Breast epithelium (tissue), 4 donors: ENCODE measurements around the gene SLC10A1. TPM values are rescaled to one million over a fixed set of nuclear protein-coding genes. Genes with fewer than 3 reads are reported as not detected.
"Not testable (repeated sequence)": the region's sequence is repeated elsewhere in the genome, so short reads cannot be mapped to it uniquely, and the experiment has no call there.

ENCODE experiments used
- DNase-seq, 2 donors: peaks; one replicate each; pipeline ENCODE4 v3.0.0-alpha.2; 2019; ENCODE audit warnings: low spot score in 2 of 2
- H3K27ac ChIP-seq, 2 donors: fragments of 200-600 bp; sonication (generic) in 1 of 2; one replicate each; pipeline ENCODE4 v1.5.1; 2016 to 2019; ENCODE audit warnings: mild to moderate bottlenecking in 1 of 2
- H3K27me3 ChIP-seq, 2 donors: fragments of 200-600 bp; sonication (generic) in 1 of 2; one replicate each; pipeline versions ENCODE4 v1.5.1 to v1.6.0; 2017 to 2019; ENCODE audit warnings: control low read depth in 1 of 2, mild to moderate bottlenecking in 1 of 2
- H3K36me3 ChIP-seq: fragments of 200-600 bp; one replicate; pipeline ENCODE4 v1.5.1; 2019
- H3K4me1 ChIP-seq, 2 donors: fragments of 200-600 bp; sonication (generic); one replicate each; pipeline ENCODE4 v1.5.1; 2016 to 2019; ENCODE audit warnings: control low read depth in 1 of 2
- H3K4me3 ChIP-seq, 3 donors: fragments of 200-600 bp; sonication (generic); 1 replicate in 2 of 3; 2 replicates in 1 of 3; pipeline ENCODE4 v1.5.1; 2016 to 2019; ENCODE audit warnings: mild to moderate bottlenecking in 3 of 3, moderate library complexity in 2 of 3
- H3K9me3 ChIP-seq, 2 donors: fragments of 200-600 bp; sonication (generic) in 1 of 2; one replicate each; pipeline ENCODE4 v1.5.1; 2016 to 2019; ENCODE audit warnings: control low read depth in 1 of 2
- POLR2A ChIP-seq: fragments of 450-650 bp; IDR thresholded peaks from one replicate; pipeline ENCODE4 v1.6.1; 2016; ENCODE audit warnings: antibody characterized with exemption, mild to moderate bottlenecking, moderate library complexity
- POLR2AphosphoS5 ChIP-seq, 3 donors: sonication (generic); formaldehyde crosslinking; IDR thresholded peaks; one replicate each; pipeline ENCODE4 v1.6.1; 2017; ENCODE audit warnings: antibody characterized with exemption in 3 of 3
- intact Hi-C: fragments of 100-400 bp; cut with DNase I; formaldehyde crosslinking; loops from one replicate; pipeline ENCODE4 v1.15.1; 2023; ENCODE audit warnings: low total_unique reads
- total RNA-seq, 3 donors: library from RNA; depleted of rRNA; stranded (reverse); fragments of >200 nt; gene quantifications; one replicate each; pipeline ENCODE4 v1.1.0, GENCODE V29; 2016
- TF ChIP-seq, protein P1 (sequence below), 3 donors: fragments of 450-650 bp; IDR thresholded peaks; one replicate each; pipeline ENCODE4 v1.5.1; 2016 to 2017; ENCODE audit warnings: antibody characterized with exemption in 3 of 3, mild to moderate bottlenecking in 3 of 3, moderate library complexity in 3 of 3

SLC10A1 gene
- total RNA-seq, 3 donors from 2014 or later: not detected

DNA sequence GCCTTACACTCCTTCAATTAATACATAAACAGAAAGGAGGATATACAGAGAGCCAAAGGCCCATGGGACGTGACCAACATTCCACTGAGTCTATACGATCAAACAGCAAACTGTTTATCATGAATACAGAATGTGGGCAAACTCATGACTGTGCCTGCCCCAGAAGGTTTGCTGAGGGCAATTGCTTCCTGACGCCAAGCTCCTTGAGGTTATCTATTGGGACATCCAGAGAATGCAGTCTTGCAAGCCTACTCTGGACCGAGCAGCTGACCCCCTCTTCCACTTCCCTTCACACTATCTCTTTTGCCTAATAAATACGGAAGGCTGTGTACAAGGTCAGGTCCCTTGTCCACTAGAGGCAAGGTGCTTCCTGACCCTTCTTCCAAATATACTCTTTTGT, 18.5 kb upstream of the SLC10A1 start:
- intact Hi-C loops: loop anchor here (10.0 kb wide), 1 partner anchor 209 kb away; no protein-coding TSS in a partner anchor
- TF ChIP-seq POLR2AphosphoS5 (IDR thresholded peaks at IDR 0.05): no peak
- TF ChIP-seq, protein P1, sequence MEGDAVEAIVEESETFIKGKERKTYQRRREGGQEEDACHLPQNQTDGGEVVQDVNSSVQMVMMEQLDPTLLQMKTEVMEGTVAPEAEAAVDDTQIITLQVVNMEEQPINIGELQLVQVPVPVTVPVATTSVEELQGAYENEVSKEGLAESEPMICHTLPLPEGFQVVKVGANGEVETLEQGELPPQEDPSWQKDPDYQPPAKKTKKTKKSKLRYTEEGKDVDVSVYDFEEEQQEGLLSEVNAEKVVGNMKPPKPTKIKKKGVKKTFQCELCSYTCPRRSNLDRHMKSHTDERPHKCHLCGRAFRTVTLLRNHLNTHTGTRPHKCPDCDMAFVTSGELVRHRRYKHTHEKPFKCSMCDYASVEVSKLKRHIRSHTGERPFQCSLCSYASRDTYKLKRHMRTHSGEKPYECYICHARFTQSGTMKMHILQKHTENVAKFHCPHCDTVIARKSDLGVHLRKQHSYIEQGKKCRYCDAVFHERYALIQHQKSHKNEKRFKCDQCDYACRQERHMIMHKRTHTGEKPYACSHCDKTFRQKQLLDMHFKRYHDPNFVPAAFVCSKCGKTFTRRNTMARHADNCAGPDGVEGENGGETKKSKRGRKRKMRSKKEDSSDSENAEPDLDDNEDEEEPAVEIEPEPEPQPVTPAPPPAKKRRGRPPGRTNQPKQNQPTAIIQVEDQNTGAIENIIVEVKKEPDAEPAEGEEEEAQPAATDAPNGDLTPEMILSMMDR (IDR thresholded peaks at IDR 0.05): no peak
- TF ChIP-seq POLR2A: no peak

DNA sequence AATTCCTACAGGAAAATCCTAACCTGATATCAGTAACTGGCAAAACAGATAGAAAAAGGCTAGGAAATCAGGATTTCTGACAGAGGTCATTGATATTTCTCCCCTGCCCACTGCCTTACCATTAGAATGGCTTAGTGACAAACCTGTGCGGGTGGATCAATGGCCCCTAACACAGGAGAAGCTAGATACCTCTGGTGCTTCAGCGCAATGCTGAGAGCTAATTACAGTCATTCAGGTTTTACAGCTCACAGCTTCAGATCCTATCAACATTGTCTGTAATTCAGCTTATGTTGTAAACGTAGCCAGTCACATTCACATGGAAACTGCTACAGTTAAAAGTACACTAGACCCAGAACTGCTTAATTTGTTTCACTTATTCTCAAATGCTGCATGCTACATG, 17.4 kb upstream of the SLC10A1 start:
- no peaks in the 10 kb centered on the region for H3K27me3 ChIP-seq
- H3K4me3 ChIP-seq: no peak overlapping the region
- H3K4me1 ChIP-seq: no peaks in the 10 kb centered on the region
- H3K36me3 ChIP-seq: no peaks in the 10 kb centered on the region
- intact Hi-C loops: loop anchor here (10.0 kb wide), 1 partner anchor 210 kb away; no protein-coding TSS in a partner anchor
- no peaks in the 10 kb centered on the region for H3K9me3 ChIP-seq
- TF ChIP-seq POLR2A (no peak), POLR2AphosphoS5 (IDR thresholded peaks at IDR 0.05) (no peak)
- TF ChIP-seq, protein P1 (IDR thresholded peaks at IDR 0.05): no peak
- DNase-seq: no peak
- no peak overlapping the region for H3K27ac ChIP-seq

More for the DNA sequence above, 18.5 kb upstream of the SLC10A1 start:
- no peaks in the 10 kb centered on the region for H3K36me3 ChIP-seq
- no peak overlapping the region for H3K27ac ChIP-seq
- H3K27me3 ChIP-seq: no peaks in the 10 kb centered on the region
- no peak overlapping the region for H3K4me3 ChIP-seq
- no peak for DNase-seq
- H3K9me3 ChIP-seq: no peaks in the 10 kb centered on the region
- H3K4me1 ChIP-seq: no peaks in the 10 kb centered on the region

DNA sequence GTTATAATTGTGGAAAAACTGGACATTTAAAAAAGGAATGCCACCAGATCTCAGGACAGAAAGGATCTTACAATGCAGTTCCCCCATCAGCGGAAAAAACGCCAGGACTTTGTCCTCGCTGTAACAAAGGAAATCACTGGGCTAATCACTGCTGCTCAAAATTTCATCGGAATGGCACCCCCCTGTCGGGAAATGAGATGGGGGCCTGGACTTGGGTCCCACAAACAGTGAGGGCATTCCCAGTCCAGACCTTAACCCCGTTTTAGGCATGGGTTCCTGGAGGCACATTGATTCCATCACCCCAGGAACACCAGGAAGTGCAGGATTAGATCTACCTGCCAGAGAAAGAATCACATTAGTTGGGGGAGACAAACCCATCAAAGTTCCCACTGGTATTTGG, 16.3 kb upstream of the SLC10A1 start:
- intact Hi-C loops: loop anchor here (10.0 kb wide), 1 partner anchor 211 kb away; no protein-coding TSS in a partner anchor
- H3K27me3 ChIP-seq, H3K4me1 ChIP-seq, DNase-seq, H3K36me3 ChIP-seq, H3K9me3 ChIP-seq, H3K27ac ChIP-seq, H3K4me3 ChIP-seq: not testable (repeated sequence)

DNA sequence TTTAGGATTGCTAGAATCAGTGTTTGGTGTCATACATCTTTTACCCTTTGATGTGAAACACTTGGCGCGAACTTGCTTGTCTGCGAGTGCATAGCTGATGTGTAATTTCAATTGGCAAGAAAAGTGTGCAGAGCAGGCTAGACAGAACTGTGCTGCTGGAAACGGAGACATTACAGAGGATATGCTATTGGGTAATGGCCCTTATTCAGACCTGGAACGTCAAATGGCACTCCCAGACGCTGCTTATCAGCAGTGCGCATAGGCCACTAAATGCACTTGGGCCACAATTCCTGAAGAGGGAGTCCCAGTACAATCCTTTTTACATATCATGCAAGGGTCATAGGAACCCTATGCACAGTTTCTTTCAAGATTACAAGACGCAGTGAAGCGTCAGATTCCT, 15.7 kb upstream of the SLC10A1 start:
- intact Hi-C loops: loop anchor here (10.0 kb wide), 1 partner anchor 212 kb away; no protein-coding TSS in a partner anchor
- TF ChIP-seq, protein P1 (IDR thresholded peaks at IDR 0.05): no peak
- no peak for TF ChIP-seq POLR2A
- no peak for TF ChIP-seq POLR2AphosphoS5 (IDR thresholded peaks at IDR 0.05)
- Histone ChIP-seq H3K36me3 (no peaks in the 10 kb centered on the region), H3K4me1 (no peaks in the 10 kb centered on the region), H3K4me3 (no peak overlapping the region), H3K27me3 (no peaks in the 10 kb centered on the region), H3K27ac (no peak overlapping the region), H3K9me3 (no peaks in the 10 kb centered on the region)
- DNase-seq: no peak

DNA sequence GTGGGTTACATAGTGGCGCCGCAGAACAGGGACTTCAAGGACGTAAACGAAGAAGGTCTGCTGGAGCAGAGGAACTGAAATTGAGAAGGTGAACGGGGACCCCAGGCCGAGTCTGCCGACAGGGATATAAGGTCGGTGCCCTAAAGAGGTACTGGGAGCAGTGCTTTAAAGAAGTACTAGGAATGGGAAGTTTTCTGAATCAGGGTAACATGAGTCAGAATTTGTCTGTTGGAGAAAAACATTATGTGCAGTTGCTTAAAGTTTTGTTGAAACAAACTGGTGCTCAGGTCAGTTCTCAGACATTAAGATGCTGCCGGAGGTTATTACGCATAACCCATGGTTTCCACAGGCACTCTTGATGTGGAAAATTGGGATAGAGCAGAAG, 14.8 kb upstream of the SLC10A1 start:
- intact Hi-C loops: loop anchor here (10.0 kb wide), 1 partner anchor 213 kb away; no protein-coding TSS in a partner anchor
- no peak for DNase-seq
- Histone ChIP-seq H3K36me3 (no peaks in the 10 kb centered on the region), H3K4me3 (no peak overlapping the region), H3K27me3 (no peaks in the 10 kb centered on the region), H3K4me1 (no peaks in the 10 kb centered on the region), H3K27ac (no peak overlapping the region), H3K9me3 (no peaks in the 10 kb centered on the region)
- TF ChIP-seq, protein P1 (IDR thresholded peaks at IDR 0.05): no peak
- no peak for TF ChIP-seq POLR2A
- TF ChIP-seq POLR2AphosphoS5 (IDR thresholded peaks at IDR 0.05): no peak
